Astrocyte (in vitro differentiated cells and primary cell): ENCODE data around the gene CSRP3. TPM values are rescaled to one million over a fixed set of nuclear protein-coding genes. Genes with fewer than 3 reads are reported as not detected.

Experiments
- DNase-seq: peaks from one replicate; pipeline ENCODE4 v3.0.0-alpha.2; 2010; ENCODE audit warnings: low read depth
- FAIRE-seq: peaks from 2 replicates; lab custom pipeline; 2011; peaks lifted over from hg19 to GRCh38; lab: Jason Lieb, UNC
- H2AFZ ChIP-seq: 2 replicates; pipeline ENCODE4 v1.6.0; 2012; ENCODE audit warnings: low read depth, low read length, inconsistent platforms
- H3K27ac ChIP-seq: 2 replicates; pipeline ENCODE4 v1.5.1; 2011; ENCODE audit warnings: low read depth, low read length, inconsistent platforms
- H3K27me3 ChIP-seq: 2 replicates; pipeline ENCODE4 v1.6.0; 2011; ENCODE audit warnings: low read length, inconsistent platforms; ENCODE audit not compliant: insufficient read depth
- H3K36me3 ChIP-seq: 2 replicates; pipeline ENCODE4 v1.5.1; 2011; ENCODE audit warnings: low read length, inconsistent platforms; ENCODE audit not compliant: insufficient read depth
- H3K4me1 ChIP-seq: 2 replicates; pipeline ENCODE4 v1.5.1; 2011; ENCODE audit warnings: low read length, inconsistent platforms; ENCODE audit not compliant: insufficient read depth
- H3K4me2 ChIP-seq: 2 replicates; pipeline ENCODE4 v1.6.0; 2012; ENCODE audit warnings: low read length, inconsistent platforms
- H3K4me3 ChIP-seq: 2 replicates; pipeline ENCODE4 v1.5.1; 2011; ENCODE audit warnings: low read depth, mild to moderate bottlenecking, low read length, inconsistent platforms; ENCODE audit not compliant: insufficient read depth
- H3K79me2 ChIP-seq: 2 replicates; pipeline ENCODE4 v1.6.0; 2012; ENCODE audit warnings: mild to moderate bottlenecking, low read length, inconsistent platforms; ENCODE audit not compliant: insufficient read depth
- H3K9ac ChIP-seq: 2 replicates; pipeline ENCODE4 v1.6.0; 2012; ENCODE audit warnings: mild to moderate bottlenecking, low read length, inconsistent platforms
- H3K9me3 ChIP-seq: 2 replicates; pipeline ENCODE4 v1.5.1; 2012; ENCODE audit warnings: low read depth, mild to moderate bottlenecking, low read length, inconsistent platforms; ENCODE audit not compliant: insufficient read depth
- H4K20me1 ChIP-seq: 2 replicates; pipeline ENCODE4 v1.6.0; 2012; ENCODE audit warnings: low read length, inconsistent platforms; ENCODE audit not compliant: insufficient read depth
- H3K27ac Mint-ChIP-seq: one replicate; pipeline ENCODE4 v1.8.0; 2021; ENCODE audit warnings: mild to moderate bottlenecking, mixed read lengths; ENCODE audit not compliant: unreplicated experiment
- H3K27me3 Mint-ChIP-seq: one replicate; pipeline ENCODE4 v1.8.0; 2021; ENCODE audit warnings: low read depth, mixed read lengths; ENCODE audit not compliant: unreplicated experiment
- H3K36me3 Mint-ChIP-seq: one replicate; pipeline ENCODE4 v1.8.0; 2021; ENCODE audit warnings: low read depth, mixed read lengths; ENCODE audit not compliant: unreplicated experiment
- H3K4me1 Mint-ChIP-seq: one replicate; pipeline ENCODE4 v1.8.0; 2021; ENCODE audit warnings: low read depth, mixed read lengths; ENCODE audit not compliant: unreplicated experiment
- H3K4me3 Mint-ChIP-seq: one replicate; pipeline ENCODE4 v1.8.0; 2021; ENCODE audit warnings: mild to moderate bottlenecking, moderate library complexity, mixed read lengths; ENCODE audit not compliant: unreplicated experiment
- H3K9me3 Mint-ChIP-seq: one replicate; pipeline ENCODE4 v1.8.0; 2021; ENCODE audit warnings: mild to moderate bottlenecking, mixed read lengths; ENCODE audit not compliant: unreplicated experiment
- EZH2 ChIP-seq: IDR thresholded peaks from 2 replicates; pipeline ENCODE4 v1.6.1; 2012; ENCODE audit warnings: mild to moderate bottlenecking, low read length, inconsistent platforms; ENCODE audit not compliant: insufficient read depth
- total RNA-seq: library from RNA; stranded (reverse); gene quantifications from 2 replicates; pipeline ENCODE4 v1.2.1, GENCODE V29; 2021
- TF ChIP-seq, protein P1 (sequence below): IDR thresholded peaks from 2 replicates; pipeline ENCODE4 v1.5.1; 2011; ENCODE audit warnings: low read depth, mild to moderate bottlenecking, inconsistent platforms, low read length, moderate library complexity; ENCODE audit not compliant: insufficient read depth

The CSRP3 gene
- total RNA-seq, 1 donor from 2014 or later: 0.43 TPM

DNA sequence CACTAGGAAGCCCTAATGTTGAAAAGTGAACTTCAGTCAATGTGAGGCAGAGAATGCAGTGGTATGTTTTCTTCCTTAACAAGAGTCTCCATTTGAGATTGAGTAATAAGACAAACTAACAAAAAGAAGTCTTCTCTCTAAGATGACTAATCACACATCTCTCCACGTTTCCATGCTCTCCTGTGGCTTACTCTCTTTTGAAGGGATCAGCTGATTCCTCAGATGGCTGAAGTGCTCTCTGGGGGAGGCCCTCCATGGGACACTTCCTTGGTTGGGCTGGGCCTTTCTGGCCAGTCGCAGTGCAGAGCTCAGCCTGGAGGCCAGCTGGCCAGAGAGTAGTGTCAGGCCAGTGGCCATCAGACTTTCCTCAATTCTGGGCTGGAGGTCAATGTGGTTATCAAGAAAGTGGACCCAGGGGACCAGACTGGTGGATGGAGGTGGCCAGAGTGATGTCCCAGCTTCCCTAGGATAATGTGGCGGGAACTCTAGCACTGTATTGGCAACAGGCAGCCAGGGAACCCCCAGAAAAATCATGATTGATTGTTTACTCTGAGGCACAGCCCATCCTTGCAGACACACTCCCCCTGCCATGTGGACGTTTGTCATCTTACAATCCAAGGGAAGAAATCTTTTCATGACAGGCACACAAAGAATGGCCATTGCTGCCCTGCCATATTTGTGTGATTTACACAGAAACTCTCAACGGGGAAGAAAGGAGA, 14.5 kb downstream of the CSRP3 start:
- no peak for TF ChIP-seq EZH2
- TF ChIP-seq, protein P1, sequence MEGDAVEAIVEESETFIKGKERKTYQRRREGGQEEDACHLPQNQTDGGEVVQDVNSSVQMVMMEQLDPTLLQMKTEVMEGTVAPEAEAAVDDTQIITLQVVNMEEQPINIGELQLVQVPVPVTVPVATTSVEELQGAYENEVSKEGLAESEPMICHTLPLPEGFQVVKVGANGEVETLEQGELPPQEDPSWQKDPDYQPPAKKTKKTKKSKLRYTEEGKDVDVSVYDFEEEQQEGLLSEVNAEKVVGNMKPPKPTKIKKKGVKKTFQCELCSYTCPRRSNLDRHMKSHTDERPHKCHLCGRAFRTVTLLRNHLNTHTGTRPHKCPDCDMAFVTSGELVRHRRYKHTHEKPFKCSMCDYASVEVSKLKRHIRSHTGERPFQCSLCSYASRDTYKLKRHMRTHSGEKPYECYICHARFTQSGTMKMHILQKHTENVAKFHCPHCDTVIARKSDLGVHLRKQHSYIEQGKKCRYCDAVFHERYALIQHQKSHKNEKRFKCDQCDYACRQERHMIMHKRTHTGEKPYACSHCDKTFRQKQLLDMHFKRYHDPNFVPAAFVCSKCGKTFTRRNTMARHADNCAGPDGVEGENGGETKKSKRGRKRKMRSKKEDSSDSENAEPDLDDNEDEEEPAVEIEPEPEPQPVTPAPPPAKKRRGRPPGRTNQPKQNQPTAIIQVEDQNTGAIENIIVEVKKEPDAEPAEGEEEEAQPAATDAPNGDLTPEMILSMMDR: no peak
- Histone ChIP-seq H4K20me1 (no peaks in the 10 kb centered on the region), H3K36me3 (no peaks in the 10 kb centered on the region), H2AFZ (no peak overlapping the region), H3K4me1 (no peaks in the 10 kb centered on the region), H3K9ac (no peak overlapping the region), H3K4me3 (no peak overlapping the region), H3K27me3 (no peaks in the 10 kb centered on the region), H3K79me2 (no peaks in the 10 kb centered on the region), H3K9me3 (no peaks in the 10 kb centered on the region), H3K4me2 (no peak overlapping the region), H3K27ac (no peak overlapping the region)
- H3K9me3 Mint-ChIP-seq: no peaks in the 10 kb centered on the region
- peaks cover 1% of the 10 kb centered on the region for H3K27me3 Mint-ChIP-seq
- H3K27ac Mint-ChIP-seq: no peak overlapping the region
- peaks cover 3% of the 10 kb centered on the region for H3K36me3 Mint-ChIP-seq
- H3K4me1 Mint-ChIP-seq: peaks cover 10% of the 10 kb centered on the region
- peak; percentile 30 for DNase-seq
- H3K4me3 Mint-ChIP-seq: no peak overlapping the region
- no peak for FAIRE-seq

DNA sequence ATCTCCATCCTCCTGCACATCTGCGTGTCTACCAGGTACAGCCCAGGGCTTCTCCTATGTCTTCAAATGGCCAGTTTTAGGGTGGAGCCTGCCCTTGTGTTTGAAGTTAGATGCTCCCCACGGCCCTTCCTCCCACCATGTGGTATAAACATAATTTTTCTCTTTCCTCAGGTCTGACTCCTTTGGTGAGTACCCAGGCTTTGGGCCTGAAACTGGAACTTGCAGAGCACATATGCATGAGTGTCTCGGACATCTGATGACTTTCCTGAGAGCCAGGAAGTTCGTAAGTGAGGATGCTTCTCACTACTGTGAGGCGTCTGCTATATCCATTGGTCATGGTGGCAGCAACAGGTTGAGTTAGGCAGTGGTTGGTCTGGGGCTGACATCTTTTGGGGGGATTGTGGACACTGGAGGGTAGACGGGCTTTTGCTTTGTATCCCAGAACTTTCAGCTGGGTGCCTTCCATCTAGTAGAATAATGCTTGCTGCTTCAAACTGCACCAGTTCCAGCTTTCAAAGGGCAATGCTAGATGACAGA, 16.2 kb downstream of the CSRP3 start:
- Histone ChIP-seq H3K9me3 (no peaks in the 10 kb centered on the region), H3K36me3 (no peaks in the 10 kb centered on the region), H2AFZ (no peak overlapping the region), H3K27me3 (no peaks in the 10 kb centered on the region), H3K4me2 (no peak overlapping the region), H4K20me1 (no peaks in the 10 kb centered on the region), H3K4me1 (no peaks in the 10 kb centered on the region), H3K79me2 (no peaks in the 10 kb centered on the region), H3K4me3 (no peak overlapping the region), H3K9ac (no peak overlapping the region), H3K27ac (no peak overlapping the region)
- Mint-ChIP-seq H3K4me1 (peaks cover 10% of the 10 kb centered on the region), H3K4me3 (no peak overlapping the region), H3K27ac (no peak overlapping the region), H3K36me3 (peaks cover 3% of the 10 kb centered on the region), H3K9me3 (no peaks in the 10 kb centered on the region), H3K27me3 (peaks cover 1% of the 10 kb centered on the region)
- FAIRE-seq (no peak), DNase-seq (no peak)
- no peak for TF ChIP-seq EZH2
- TF ChIP-seq, protein P1: no peak

DNA sequence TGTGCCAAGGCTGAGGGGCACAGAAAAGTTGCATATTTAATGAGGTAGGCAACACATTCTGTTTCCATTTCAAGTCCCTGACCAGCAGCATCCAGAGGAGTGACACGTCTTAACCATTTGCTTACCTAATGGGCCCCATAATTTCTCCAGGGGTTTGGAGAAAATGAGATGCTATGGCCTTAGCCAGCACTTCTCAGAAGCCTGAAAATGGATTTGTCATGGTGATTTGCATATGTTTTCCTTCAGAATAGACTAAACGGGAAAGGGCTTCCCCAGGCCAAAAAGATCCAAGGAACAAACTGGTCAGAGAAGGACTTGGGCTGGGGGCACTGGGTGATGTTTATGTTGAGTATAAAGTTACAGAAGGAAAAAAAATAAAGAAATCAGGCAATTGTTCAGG, 16.7 kb downstream of the CSRP3 start:
- Histone ChIP-seq H3K27me3 (no peaks in the 10 kb centered on the region), H3K27ac (no peak overlapping the region), H3K4me3 (no peak overlapping the region), H3K9ac (no peak overlapping the region), H3K4me1 (no peaks in the 10 kb centered on the region), H3K36me3 (no peaks in the 10 kb centered on the region), H3K9me3 (no peaks in the 10 kb centered on the region), H4K20me1 (no peaks in the 10 kb centered on the region), H3K4me2 (no peak overlapping the region), H3K79me2 (no peaks in the 10 kb centered on the region), H2AFZ (no peak overlapping the region)
- Mint-ChIP-seq H3K27me3 (peaks cover 1% of the 10 kb centered on the region), H3K4me1 (peaks cover 10% of the 10 kb centered on the region), H3K36me3 (peaks cover 3% of the 10 kb centered on the region), H3K4me3 (no peak overlapping the region), H3K27ac (no peak overlapping the region), H3K9me3 (no peaks in the 10 kb centered on the region)
- FAIRE-seq (no peak), DNase-seq (no peak)
- no peak for TF ChIP-seq EZH2
- TF ChIP-seq, protein P1: no peak
